ENCODE measurements around the gene NOL8. TPM values are rescaled to one million over a fixed set of nuclear protein-coding genes. Genes with fewer than 3 reads are reported as not detected.

The NOL8 gene
- total RNA-seq, 1 donor from 2014 or later, result 60.2 TPM

GRCh38 chr9:92312887-92313623 lies 12.1 kb downstream of the NOL8 start:
- no peak for DNase-seq (ENCODE audit: low spot score)

- no peak for DNase-seq (ENCODE audit: low spot score)
Observed at GRCh38 chr9:92310562-92310961, 14.6 kb downstream of the NOL8 start.

GRCh38 chr9:92308893-92309292 lies 16.3 kb downstream of the NOL8 start:
- no peak for DNase-seq (ENCODE audit: low spot score)

GRCh38 chr9:92300936-92301335 lies 24.2 kb downstream of the NOL8 start:
- DNase-seq (ENCODE audit: low spot score), result no peak

GRCh38 chr9:92299116-92299515 lies 26.0 kb downstream of the NOL8 start:
- DNase-seq (ENCODE audit: low spot score), result no peak

GRCh38 chr9:92298036-92298435 lies 27.1 kb downstream of the NOL8 start:
- DNase-seq (ENCODE audit: low spot score), result no peak

GRCh38 chr9:92297611-92298010 lies 27.5 kb downstream of the NOL8 start:
- no peak for DNase-seq (ENCODE audit: low spot score)

- peak; percentile 46 for DNase-seq (ENCODE audit: low spot score)
Observed at GRCh38 chr9:92295827-92296258, 29.3 kb downstream of the NOL8 start.

- no peak for DNase-seq (ENCODE audit: low spot score)
Observed at GRCh38 chr9:92295240-92295790, 29.8 kb downstream of the NOL8 start.

GRCh38 chr9:92294297-92294676 lies 30.9 kb downstream of the NOL8 start:
- DNase-seq (ENCODE audit: low spot score), result no peak

- DNase-seq (ENCODE audit: low spot score), result peak; percentile 99
Observed at GRCh38 chr9:92293452-92294296, 31.5 kb downstream of the NOL8 start, which contains the start of gene IARS1. IARS1 (minus strand) TSS chr9:92293697; CDS start chr9:92289419, 4,278 bp downstream.

GRCh38 chr9:92293075-92293354 lies 32.1 kb downstream of the NOL8 start:
- DNase-seq (ENCODE audit: low spot score), result no peak

- no peak for DNase-seq (ENCODE audit: low spot score)
Observed at GRCh38 chr9:92292338-92293074, 32.6 kb downstream of the NOL8 start.

- DNase-seq (ENCODE audit: low spot score), result no peak
Observed at GRCh38 chr9:92291577-92291976, 33.6 kb downstream of the NOL8 start.

- DNase-seq (ENCODE audit: low spot score), result no peak
Observed at GRCh38 chr9:92290785-92291429, 34.2 kb downstream of the NOL8 start.

- DNase-seq (ENCODE audit: low spot score), result no peak
Observed at GRCh38 chr9:92289708-92290390, 35.3 kb downstream of the NOL8 start.

GRCh38 chr9:92279302-92279701 lies 45.8 kb downstream of the NOL8 start:
- DNase-seq (ENCODE audit: low spot score), result no peak

GRCh38 chr9:92278110-92278509 lies 47.0 kb downstream of the NOL8 start:
- no peak for DNase-seq (ENCODE audit: low spot score)

- DNase-seq (ENCODE audit: low spot score), result no peak
Observed at GRCh38 chr9:92276331-92277032, 48.7 kb downstream of the NOL8 start.

GRCh38 chr9:92275541-92275940 lies 49.6 kb downstream of the NOL8 start:
- no peak for DNase-seq (ENCODE audit: low spot score)

Measured in ureter (tissue), 1 donor.